COLO668 (cell line): Measurements from ENCODE around the gene UGT1A6.

ENCODE experiments used
- DNase-seq: peaks from one replicate; lab custom pipeline; 2025; ENCODE audit not compliant: unreplicated experiment; lab: John Stamatoyannopoulos, UW

Gene UGT1A6

DNA sequence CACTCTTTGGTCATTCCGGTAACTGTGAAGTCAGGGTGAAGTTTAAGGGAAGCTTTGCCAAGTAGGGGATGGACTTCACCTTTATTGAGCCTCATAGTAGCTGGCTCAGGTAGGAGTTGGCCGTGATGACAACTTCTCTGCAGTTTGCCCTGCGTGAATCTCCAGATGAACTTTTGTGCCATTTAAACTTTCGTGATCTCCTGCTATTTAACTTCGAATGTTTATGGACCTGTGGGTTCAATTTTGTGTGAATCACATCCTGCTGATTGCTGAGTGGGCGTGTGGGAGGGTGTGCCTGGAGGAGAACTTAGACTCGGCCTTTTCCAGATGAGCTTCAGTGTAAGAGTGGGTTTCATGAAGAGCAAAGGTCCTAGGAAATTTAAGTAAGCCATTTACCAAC is 71.6 kb downstream of the UGT1A6 start:
- DNase-seq, result no peak

DNA sequence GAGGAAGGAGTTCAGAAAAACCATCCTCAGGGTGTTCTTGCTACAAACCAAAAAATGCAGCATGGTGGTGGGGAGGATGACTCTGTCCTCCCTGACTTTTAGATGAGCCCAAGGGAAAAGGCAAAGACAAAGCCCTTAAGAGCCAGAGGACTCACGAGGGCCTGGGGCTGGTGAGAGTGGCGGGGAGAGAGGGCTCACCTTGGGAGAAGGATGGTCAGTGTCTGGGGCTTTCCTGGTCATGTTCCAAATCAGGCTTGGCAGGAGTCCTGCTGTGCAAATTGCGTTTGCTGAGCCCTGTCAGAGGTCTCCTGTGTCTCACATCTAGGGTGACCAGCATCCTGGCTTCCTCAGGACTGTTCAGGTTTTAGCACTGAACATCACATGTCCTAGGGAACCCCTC is 72.1 kb downstream of the UGT1A6 start:
- DNase-seq, result no peak

DNA sequence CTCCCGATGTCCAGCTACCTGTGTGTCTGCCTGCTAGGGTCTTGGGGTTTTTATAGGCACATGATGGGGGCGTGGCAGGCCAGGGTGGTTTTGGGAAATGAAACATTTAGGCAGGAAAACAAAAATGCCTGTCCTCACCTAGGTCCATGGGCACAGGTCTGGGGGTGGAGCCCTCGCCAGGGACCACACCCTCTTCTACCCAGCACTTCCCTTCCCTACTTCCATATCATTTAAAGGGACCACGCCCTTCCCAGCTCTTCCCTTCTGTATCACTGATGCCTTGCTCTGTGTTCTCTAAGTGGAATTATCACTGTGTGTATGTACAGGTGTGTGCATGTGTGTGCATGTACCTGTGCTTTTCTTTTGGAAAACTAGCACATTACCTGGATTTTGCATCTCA is 73.7 kb downstream of the UGT1A6 start:
- DNase-seq, result no peak

DNA sequence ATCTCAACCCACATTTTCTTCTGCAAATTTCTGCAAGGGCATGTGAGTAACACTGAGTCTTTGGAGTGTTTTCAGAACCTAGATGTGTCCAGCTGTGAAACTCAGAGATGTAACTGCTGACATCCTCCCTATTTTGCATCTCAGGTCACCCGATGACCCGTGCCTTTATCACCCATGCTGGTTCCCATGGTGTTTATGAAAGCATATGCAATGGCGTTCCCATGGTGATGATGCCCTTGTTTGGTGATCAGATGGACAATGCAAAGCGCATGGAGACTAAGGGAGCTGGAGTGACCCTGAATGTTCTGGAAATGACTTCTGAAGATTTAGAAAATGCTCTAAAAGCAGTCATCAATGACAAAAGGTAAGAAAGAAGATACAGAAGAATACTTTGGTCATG is 75.4 kb downstream of the UGT1A6 start:
- no peak for DNase-seq

DNA sequence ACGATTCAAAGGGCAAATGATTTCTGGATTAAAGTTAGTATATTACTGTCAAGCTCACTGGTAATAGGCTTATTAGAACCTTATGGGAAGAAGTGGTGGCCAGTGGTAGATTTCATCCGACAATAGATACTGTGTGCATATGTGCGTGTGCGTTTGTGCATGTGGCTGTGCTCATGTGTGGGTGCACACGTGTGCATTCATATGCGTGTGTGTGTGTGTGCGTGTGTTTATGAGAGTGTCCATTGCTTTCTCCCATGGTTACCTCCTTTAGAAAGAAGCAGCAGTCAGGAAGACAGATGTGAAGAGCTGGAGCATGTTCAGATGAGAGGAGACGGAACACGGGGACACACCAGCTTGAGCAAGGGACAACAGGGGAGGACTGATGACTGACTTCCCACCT is 76.6 kb downstream of the UGT1A6 start:
- DNase-seq, result no peak

DNA sequence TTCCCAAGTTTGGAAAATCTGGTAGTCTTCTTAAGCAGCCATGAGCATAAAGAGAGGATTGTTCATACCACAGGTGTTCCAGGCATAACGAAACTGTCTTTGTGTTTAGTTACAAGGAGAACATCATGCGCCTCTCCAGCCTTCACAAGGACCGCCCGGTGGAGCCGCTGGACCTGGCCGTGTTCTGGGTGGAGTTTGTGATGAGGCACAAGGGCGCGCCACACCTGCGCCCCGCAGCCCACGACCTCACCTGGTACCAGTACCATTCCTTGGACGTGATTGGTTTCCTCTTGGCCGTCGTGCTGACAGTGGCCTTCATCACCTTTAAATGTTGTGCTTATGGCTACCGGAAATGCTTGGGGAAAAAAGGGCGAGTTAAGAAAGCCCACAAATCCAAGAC is 79.5 kb downstream of the UGT1A6 start:
- no peak for DNase-seq

DNA sequence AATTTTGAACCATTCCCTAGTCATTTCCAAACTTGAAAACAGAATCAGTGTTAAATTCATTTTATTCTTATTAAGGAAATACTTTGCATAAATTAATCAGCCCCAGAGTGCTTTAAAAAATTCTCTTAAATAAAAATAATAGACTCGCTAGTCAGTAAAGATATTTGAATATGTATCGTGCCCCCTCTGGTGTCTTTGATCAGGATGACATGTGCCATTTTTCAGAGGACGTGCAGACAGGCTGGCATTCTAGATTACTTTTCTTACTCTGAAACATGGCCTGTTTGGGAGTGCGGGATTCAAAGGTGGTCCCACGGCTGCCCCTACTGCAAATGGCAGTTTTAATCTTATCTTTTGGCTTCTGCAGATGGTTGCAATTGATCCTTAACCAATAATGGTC is 79.9 kb downstream of the UGT1A6 start:
- no peak for DNase-seq

DNA sequence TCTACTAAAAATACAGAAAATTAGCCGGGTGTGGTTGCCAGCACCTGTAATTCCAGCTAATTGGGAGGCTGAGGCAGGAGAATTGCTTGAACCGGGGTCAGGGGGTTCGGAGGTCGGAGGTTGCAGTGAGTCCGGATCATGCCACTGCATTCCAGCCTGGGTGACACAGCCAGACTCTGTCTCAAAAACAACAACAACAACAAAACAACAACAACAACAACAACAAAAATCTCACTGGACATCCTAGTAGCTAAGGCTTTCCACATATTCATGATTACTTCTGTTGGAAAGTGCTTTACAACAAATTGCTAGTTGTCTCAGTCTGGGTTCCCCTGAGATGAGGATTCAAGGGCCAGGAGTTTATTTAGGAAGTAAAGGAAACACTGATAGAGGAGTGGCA is 81.2 kb downstream of the UGT1A6 start:
- DNase-seq, result no peak

DNA sequence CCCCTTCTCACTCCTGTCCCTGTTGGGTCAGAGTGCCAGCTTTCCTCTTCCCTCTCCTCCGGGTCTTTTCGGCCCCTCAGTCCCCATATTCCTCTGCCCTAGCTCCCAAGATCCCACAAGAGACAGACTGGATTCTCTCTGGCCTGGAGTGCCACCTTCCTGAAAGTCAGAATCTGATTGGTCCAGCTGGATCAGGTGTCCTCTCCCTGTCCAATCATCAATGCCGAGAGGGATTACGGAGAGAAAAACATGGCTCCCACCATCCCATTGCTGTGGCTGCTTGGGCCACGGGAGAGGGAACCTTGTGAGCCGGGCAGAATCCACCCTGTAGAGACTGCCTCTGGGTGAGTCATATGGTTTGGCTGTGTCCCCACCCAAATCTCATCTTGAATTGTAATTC is 82.7 kb downstream of the UGT1A6 start:
- DNase-seq, result no peak

DNA sequence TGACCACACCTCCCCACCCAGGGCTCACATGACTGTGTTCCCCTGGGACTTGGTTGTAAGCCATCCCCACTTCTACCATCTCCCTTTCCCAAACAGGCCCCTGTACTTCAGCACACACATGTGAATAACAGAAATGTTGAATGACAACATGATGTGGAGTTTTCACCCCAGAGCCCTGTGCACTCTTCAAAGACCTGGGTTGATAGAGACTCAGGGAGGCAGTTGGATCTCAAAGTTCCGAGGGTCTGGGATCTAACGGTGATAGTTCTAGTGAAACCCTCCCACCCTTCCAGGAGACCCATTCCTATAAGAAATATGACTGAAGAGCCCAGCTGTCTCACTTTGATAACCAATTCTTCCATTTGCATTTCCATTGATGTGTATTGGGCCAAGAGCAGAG is 85.3 kb downstream of the UGT1A6 start, which contains the start of gene MROH2A:
TSS of gene MROH2A (plus strand) at position 301 of the 400 bp plus-strand sequence. CDS start 1,029 bp downstream, outside the sequence.
- no peak for DNase-seq

DNA sequence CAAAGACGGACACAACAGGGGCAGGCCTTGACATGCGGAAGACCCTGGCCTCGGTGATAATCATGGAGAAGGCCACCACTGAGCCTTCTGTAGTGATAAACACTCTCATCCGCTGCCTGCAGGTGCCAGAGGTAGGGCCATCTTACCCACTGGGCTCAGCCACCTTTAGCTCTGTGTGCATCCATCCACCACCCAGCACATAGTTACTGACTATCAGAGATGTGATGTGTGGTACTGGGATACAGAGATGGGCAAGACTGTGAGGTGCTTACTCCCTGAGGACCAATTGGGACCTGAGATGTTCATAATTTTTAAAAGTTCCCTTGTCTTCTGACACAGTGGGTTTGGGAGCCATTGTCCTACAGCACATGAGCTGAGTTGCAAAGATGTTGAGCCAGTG is 87.0 kb downstream of the UGT1A6 start:
- DNase-seq, result no peak

DNA sequence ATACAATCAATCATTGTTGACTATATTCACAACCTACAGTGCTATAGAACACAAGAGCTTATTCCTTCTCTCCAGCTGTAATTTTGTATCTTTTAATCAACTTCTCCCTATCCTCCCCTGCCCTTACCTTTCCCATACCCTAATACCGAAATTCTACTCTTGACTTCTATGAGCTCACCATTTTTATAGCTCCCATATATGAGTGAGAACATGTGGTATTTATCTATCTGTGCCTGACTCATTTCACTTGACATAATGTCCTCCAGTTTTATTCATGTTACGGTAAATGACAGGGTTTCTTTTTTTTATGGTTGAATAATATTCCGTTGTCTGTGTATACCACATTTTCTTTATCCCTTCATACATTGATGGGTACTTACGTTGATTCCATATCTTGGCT is 88.1 kb downstream of the UGT1A6 start:
- DNase-seq, result no peak

DNA sequence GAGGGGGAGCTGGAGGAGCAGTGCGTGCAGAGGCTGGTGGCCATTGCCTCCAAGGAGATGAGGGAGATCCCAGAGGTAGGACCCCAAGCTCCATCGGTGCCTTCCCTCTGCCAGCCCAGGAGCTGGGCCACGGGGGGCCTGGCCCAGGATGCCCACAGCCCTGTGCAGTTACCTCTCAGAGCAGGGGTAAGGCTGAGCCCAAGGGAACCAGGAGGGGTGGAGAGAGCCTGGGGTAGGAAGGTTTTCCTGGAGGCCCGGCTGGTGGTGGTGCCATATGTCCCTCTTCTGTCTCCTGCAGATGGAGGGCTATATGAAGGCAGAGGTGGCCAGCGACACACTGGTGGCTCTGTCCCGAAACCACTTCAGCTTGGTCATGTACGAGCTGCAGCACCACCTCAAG is 96.9 kb downstream of the UGT1A6 start:
- no peak for DNase-seq

DNA sequence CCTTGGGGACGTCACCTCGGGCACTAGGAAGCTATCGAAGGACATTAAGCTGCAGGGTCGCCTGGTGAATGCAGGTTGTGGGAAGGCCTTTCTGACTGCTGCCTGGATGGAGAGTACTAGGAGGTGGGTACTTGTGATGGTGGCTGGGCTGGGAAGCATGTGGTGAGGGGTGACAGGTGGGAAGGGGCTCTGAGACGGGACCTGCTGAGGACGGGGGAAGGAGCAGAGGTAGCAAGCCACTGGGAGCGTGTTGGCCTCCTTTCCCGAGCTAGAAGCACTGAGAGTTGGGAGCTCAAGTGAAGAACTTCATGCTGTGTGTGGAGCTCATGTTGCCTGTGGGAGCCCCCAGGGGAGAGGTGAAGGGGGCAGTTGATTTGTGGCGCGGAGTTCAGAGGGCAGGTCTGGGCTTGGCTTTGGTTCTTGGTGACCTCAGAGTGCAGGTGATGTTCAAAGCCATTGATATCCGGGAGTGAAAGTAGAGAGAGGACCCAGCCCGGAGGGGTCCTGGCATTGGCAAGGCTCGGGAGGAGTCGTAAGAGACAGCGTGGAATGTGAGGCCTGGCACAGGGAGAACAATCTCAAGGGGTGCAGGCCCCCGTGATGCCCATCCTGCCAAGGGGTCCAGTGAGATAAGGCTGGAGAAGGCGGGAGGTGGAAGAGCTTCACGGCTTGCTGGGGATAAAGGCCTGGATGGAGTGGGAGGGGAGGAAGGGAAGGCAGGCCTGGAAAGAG is 98.6 kb downstream of the UGT1A6 start:
- DNase-seq, result no peak

DNA sequence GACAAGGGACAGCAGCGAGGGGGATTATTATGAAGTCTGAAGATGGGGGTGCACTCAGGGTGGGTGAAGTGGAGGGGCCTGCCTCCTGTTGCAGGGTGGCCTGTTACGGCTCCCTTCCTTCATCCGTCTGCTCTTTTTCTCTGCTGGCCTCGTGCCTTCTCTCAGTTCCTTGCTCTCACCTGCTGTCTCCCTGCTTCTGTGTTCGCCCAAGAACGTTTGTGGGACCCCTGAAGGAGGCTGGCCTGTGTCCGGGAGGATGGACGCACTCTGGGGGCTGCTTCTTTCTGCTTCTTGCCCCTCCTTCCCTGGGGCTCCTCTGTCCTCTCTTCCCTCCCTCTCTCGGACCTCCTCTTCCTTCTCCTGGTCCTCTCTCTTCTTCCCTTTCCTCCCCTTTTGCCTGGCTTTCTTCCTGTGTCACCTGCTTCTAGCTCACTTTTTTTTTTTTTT is 99.2 kb downstream of the UGT1A6 start:
- DNase-seq, result no peak

DNA sequence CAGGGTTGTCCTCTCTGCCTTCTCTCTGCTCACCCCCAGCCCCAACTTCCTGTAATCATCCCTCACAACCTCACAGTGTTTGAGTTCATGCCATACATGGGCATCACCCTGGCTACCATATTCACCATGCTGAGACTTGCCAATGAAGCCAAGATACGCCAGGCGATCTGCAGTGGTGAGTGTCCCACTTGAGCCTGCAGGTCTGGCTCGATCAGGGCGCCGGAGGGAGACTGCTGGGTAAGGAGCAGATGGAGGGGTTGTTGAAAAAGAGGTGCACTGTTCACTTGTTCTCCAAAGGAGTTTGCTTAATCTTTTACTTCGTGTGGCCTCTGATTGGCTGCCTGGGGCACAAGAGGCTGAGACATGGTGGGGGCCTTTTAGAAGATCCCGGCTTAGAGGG is 100.0 kb downstream of the UGT1A6 start:
- no peak for DNase-seq

DNA sequence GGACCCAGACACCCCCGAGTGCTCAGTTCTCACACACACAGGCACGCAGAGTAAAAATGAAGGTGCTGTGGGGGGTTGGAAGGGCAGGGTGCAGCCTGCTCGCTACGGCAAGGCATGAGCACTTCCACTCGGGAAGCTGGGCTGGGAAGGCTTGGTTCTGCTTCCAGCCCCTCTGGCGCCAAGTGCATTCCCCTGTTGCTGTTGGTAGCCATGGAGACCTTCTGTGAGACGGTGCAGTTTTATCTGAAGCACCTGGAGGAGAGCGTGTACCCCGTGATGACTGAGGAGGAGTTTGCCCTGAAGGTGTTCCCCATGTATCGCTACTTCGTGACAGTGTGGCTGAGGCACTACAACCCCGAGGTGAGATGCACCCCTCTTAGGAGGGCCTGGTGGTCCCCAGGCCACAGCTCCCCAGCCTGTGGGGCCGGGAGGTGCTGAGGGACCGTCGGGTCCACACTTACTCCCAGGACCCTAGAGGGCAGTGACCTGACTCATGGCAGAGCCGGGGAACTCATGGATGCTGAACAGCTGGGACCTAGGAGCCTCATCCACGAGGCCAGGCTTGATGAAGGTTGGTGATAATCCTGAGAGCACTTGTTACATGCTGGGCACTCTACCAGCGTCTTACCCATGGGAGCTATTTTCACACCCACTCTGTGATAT is 100.9 kb downstream of the UGT1A6 start:
- DNase-seq, result no peak

DNA sequence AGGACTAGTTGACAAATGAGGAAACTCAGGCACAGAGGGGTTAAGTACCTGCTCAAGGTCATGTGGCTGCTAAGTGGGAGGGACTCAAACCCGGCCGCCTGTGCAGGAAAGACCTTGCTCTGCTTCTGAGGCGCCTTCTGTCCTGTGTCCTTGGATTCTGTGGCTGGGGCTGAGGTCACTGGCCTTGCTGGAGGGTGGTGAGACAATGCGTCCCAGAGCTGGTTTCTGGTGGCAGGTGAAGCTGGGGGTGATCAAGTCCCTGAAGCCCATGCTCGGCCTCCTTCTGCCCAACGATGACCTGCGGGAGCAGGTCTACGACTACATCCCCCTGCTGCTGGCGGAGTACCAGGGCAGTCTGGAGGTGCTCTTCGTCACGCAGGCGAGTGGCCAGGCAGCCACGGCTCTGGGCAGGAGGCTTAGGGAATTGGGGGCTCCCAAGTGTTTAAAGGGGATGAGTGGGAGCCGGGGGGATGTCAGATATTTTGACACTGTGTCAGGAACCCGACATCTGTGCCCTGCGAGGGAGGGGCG is 101.5 kb downstream of the UGT1A6 start:
- DNase-seq, result no peak

DNA sequence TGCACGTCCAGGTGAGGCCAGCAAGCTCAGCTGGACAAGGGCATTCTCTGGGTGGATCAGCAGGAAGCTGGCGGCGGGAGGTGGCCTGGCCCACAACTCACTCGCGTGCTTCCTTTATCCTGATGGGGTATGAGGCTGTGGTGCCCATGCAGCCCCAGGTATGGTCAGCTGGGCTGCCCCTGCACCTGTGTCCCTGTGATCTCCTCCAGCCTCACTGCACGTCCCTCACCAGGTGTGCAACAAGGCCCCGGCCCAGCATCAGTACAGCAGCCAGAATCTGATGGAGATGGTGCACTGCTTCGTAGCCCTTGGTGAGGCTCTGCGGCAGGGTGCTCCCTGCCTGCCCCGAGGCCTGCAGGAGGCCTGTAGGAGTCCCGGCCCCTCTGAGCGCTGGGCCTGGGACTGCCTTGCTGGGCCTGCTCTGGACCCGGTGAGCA is 103.1 kb downstream of the UGT1A6 start:
- no peak for DNase-seq

DNA sequence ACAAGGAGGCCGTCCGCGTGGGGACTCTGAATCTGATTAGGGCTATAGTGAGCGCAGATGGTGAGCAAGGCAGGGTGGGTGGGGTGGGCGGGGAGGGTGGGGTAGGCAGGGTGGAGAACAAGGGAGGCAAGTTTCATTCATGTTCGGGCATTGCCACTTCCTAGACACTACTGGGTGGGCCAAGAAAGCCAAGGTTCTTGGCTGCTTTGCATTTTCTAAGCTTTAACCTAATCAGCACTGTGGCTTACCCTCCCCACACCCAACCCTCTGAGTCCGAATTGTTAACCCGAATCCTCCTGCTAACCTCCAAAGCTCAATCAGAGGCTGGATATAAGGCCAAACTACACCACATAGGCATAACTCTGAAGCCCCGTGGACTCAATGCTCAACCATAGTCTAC is 103.6 kb downstream of the UGT1A6 start:
- DNase-seq, result no peak

DNA sequence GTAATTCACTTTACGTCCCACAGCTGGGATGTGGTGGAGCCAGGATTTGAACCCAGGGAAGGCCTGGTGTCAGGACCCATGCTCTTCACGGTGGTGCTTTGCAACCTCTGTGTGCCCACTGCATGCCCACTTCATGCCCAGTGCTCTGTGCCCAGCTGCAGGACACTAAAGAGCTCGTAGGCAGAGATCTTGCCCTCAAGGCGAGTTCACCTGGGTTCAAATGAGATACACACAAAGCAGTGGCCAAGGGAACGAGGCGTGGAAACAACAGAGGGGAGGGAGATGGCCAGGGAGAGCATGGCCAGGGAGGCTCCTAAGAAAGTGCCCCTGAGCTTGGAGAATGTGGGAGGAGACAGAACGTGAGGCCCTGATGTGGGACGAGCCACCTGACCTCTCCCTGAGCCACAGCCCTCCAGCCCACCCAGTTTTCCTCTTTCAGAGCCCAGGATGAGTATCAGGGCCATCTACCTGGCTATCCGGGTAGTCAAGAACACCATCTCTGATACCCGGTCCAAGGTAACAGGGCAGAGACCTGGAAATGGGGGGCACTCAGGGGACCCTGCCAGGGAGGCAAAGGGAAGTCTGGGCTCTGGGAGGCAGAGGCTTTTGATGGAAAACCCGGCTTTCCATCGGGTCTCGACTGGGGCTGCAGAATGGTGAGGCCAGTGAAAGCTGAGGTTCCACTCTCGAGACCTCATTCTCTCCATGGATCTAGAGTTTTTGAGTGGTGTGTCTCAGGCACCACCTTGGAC is 105.8 kb downstream of the UGT1A6 start:
- no peak for DNase-seq
